ENCODE data around the gene IGLL5.

IGLL5 gene

DNA sequence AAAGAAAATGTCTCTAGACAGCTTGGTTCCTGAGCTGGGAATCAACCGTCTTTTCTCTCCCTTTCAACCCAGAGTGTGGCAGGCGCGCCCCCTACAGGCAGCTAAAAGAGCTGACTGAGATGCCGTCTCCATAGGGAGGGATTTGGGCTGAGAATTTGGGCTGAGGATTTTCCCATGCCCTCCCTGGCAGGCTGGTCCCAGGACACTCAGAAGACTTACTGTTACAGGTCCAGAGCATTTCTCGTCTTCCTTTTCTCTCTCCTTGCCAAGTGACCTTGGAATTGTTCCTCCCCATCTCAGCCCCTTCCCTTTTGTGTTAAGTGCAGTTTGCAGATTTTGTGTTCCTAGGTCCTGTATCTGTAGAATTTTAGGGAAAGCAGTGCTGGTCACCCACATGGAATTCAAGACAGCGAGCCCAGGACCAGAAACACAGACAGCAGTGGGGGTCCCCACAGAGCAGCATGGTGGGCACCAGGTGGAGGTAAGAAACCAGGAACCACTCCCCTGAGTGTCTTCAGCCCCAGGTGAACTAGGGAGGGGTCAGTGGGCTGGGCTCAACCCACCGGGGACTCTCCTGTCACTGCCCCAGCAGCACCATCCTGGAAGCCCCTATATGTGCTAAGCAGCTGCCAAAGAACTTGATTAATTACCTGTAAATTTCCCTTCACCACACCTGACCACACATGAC is 9.9 kb upstream of the IGLL5 start:
- H3K9me3 Mint-ChIP-seq: peaks cover 8% of the 10 kb centered on the region
- no peaks in the 10 kb centered on the region for H3K36me3 Mint-ChIP-seq (ENCODE audit: low read depth)
- TF ChIP-seq, protein P1, sequence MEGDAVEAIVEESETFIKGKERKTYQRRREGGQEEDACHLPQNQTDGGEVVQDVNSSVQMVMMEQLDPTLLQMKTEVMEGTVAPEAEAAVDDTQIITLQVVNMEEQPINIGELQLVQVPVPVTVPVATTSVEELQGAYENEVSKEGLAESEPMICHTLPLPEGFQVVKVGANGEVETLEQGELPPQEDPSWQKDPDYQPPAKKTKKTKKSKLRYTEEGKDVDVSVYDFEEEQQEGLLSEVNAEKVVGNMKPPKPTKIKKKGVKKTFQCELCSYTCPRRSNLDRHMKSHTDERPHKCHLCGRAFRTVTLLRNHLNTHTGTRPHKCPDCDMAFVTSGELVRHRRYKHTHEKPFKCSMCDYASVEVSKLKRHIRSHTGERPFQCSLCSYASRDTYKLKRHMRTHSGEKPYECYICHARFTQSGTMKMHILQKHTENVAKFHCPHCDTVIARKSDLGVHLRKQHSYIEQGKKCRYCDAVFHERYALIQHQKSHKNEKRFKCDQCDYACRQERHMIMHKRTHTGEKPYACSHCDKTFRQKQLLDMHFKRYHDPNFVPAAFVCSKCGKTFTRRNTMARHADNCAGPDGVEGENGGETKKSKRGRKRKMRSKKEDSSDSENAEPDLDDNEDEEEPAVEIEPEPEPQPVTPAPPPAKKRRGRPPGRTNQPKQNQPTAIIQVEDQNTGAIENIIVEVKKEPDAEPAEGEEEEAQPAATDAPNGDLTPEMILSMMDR (IDR thresholded peaks at IDR 0.05; ENCODE audit: unreplicated experiment in 3 of 3): peak; percentile 69 to 73 (median 73)
- H3K27me3 Mint-ChIP-seq (ENCODE audit: low read depth): peaks cover 23% of the 10 kb centered on the region
- no peak overlapping the region for H3K4me3 Mint-ChIP-seq
- H3K27ac Mint-ChIP-seq: no peak overlapping the region
- H3K4me1 Mint-ChIP-seq: no peaks in the 10 kb centered on the region

DNA sequence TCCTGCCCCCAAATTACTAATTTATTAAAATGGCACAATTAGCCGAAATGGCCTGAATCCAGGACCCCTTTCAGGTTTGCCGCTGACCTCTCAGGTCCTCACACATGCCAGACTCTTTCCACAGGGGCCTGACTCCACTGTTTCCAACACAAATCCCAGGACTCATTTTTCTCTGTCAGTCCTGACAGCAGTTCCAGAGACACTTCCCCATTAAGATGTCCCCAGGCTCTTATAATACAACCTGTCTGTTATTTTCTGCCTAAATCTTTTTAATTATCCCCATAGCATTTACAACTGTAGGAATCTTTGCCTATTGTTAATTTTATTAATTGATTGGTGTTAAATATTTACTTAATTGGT is 9.4 kb upstream of the IGLL5 start:
- Mint-ChIP-seq H3K4me1 (no peaks in the 10 kb centered on the region), H3K27ac (no peak overlapping the region), H3K4me3 (no peak overlapping the region), H3K27me3 (ENCODE audit: low read depth) (peaks cover 26% of the 10 kb centered on the region), H3K36me3 (ENCODE audit: low read depth) (no peaks in the 10 kb centered on the region), H3K9me3 (peaks cover 8% of the 10 kb centered on the region)
- TF ChIP-seq, protein P1 (IDR thresholded peaks at IDR 0.05; ENCODE audit: unreplicated experiment in 3 of 3): no peak

DNA sequence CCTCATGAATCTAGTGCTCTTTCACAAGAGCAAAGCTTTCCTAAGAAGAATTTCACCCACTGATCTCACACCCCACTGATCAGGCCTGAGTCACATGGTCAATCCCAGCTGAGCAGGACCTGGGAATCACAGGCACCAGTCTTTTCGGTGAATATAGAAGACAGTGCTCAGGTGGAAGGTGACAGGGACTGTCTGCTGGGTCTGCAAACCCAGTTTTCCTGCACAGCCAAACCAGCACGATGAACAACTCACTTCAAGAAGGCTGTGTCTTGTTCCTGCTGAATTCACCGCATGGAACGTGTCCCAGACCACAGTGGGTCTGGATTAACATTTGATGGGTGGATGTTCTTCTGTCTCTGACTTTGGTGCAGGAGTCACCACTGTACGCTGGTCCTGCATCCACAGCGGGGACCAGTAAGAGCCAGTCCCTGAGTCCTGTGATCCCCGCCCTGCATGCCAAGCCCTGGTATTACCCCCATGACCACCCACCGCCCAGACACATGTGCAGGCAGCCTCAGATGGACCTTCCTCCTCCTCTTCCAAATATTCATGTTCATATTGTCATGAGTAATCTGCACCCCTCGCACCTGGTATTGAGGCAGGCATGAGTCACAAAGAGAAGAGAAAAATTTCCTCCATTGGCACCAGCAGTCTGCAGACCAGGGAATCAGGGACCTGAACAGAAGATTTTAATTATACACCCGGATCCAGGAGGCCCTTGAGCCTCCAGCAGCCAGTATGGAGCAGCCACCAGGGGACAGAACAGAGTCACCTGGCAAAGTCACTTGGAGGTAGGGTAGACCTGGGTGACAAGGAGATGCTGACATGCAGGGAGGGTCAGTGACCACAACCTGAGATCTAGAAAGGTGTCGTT is 8.6 kb upstream of the IGLL5 start:
- Mint-ChIP-seq H3K27ac (no peak overlapping the region), H3K4me3 (no peak overlapping the region), H3K36me3 (ENCODE audit: low read depth) (no peaks in the 10 kb centered on the region), H3K4me1 (no peaks in the 10 kb centered on the region), H3K9me3 (peaks cover 3% of the 10 kb centered on the region), H3K27me3 (ENCODE audit: low read depth) (peaks cover 32% of the 10 kb centered on the region)
- TF ChIP-seq, protein P1 (IDR thresholded peaks at IDR 0.05; ENCODE audit: unreplicated experiment in 3 of 3): no peak

DNA sequence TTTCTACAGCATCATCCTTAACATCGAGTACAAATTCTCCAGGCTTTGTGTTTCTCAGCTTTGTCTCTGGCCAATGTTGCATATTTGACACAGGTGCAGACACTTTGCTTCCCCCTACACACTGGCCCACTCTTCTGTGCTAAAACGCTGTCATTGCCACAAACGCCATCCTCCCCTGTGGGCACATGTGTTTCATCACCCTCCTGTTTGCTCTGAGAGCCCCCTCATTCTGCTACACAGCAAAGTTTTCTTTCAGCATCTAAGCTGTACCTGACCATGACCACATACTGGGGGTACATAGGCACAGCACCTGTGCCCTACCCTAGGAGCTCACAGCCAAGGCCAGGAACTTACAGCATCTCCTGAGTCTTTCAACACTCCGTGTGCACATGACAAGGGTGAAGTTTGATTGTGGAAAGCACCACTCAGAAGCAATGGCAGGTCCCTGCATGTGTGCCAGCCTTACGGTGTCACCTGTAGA is 7.9 kb upstream of the IGLL5 start:
- Mint-ChIP-seq H3K27ac (no peak overlapping the region), H3K9me3 (peaks cover under 1% of the 10 kb centered on the region), H3K36me3 (ENCODE audit: low read depth) (no peaks in the 10 kb centered on the region), H3K4me1 (no peaks in the 10 kb centered on the region), H3K4me3 (no peak overlapping the region), H3K27me3 (ENCODE audit: low read depth) (peaks cover 38% of the 10 kb centered on the region)
- TF ChIP-seq, protein P1 (IDR thresholded peaks at IDR 0.05; ENCODE audit: unreplicated experiment in 3 of 3): no peak

DNA sequence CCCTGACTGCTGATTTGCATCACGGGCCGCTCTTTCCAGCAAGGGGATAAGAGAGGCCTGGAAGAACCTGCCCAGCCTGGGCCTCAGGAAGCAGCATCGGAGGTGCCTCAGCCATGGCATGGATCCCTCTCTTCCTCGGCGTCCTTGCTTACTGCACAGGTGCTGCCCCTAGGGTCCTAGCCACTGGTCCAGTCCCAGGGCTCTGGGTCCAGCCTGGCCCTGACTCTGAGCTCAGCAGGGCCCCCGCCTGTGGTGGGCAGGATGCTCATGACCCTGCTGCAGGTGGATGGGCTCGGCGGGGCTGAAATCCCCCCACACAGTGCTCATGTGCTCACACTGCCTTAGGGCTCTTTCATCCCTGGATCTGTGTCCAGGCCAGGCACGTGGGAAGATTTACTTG is 7.0 kb upstream of the IGLL5 start:
- Mint-ChIP-seq H3K4me3 (no peak overlapping the region), H3K9me3 (no peaks in the 10 kb centered on the region), H3K27me3 (ENCODE audit: low read depth) (peaks cover 39% of the 10 kb centered on the region)

More for the DNA sequence above, 7.0 kb upstream of the IGLL5 start:
- TF ChIP-seq, protein P1 (IDR thresholded peaks at IDR 0.05; ENCODE audit: unreplicated experiment in 3 of 3): no peak
- Mint-ChIP-seq H3K4me1 (no peaks in the 10 kb centered on the region), H3K36me3 (ENCODE audit: low read depth) (no peaks in the 10 kb centered on the region), H3K27ac (no peak overlapping the region)
